HCT116 (cell line): ENCODE data around the gene NFIA. TPM values are rescaled to one million over a fixed set of nuclear protein-coding genes. Genes with fewer than 3 reads are reported as not detected.

Experiments used
- ATAC-seq: fragments of 200-7000 bp; cut with Tn5 transposase; 2 replicates; pipeline ENCODE4 v1.9.1; 2020; ENCODE audit warnings: mild to moderate bottlenecking, moderate library complexity
- BruUV-seq: library from RNA; stranded (reverse); fragments of 400-500 nt; replicated peaks from 2 replicates; lab custom pipeline; 2021; lab: Mats Ljungman, UMichigan
- CTCF ChIA-PET: fragments of 300-600 bp; sonication (Branson Sonifier 250); formaldehyde crosslinking; loops from one replicate; lab custom pipeline; 2021; ENCODE audit warnings: antibody characterized with exemption; lab: Charles Lee
- POLR2A ChIA-PET: fragments of 300-600, 350-600 bp; sonication (Branson Sonifier 250); formaldehyde crosslinking; loops from one replicate; lab custom pipeline; 2021; ENCODE audit warnings: antibody characterized with exemption; lab: Charles Lee
- RAD21 ChIA-PET, 2 experiments: fragments of 300-600 bp; sonication (Branson Sonifier 250); formaldehyde crosslinking; loops; one replicate each; lab custom pipeline; 2023; ENCODE audit warnings: low total read pairs in 2 of 2; ENCODE audit not compliant: uncharacterized antibody in 2 of 2, unreplicated experiment in 2 of 2, low non-redundant PET in 1 of 2; lab: Charles Lee
- DNase-seq: peaks from one replicate; pipeline ENCODE4 v3.0.0-alpha.2; 2010; ENCODE audit warnings: low read depth, low spot score
- H2AFZ ChIP-seq: fragments of 200-600 bp; shearing (Covaris generic), sonication (generic); 2 replicates; pipeline ENCODE4 v1.6.1; 2017; ENCODE audit warnings: low read depth, mixed run types, mixed read lengths, antibody characterized with exemption, low read length; ENCODE audit not compliant: poor library complexity, severe bottlenecking
- H3K27ac ChIP-seq: 2 replicates; pipeline ENCODE4 v1.5.1; 2012; ENCODE audit warnings: low read depth, low read length
- H3K27me3 ChIP-seq: fragments of 200-600 bp; sonication (generic); 2 replicates; pipeline ENCODE4 v1.6.1; 2016; ENCODE audit warnings: mixed run types, low read length, mixed read lengths; ENCODE audit not compliant: insufficient read depth
- H3K36me3 ChIP-seq, 2 experiments: fragments of 200-500 bp in 1 of 2; fragments of 200-600 bp in 1 of 2; sonication (Bioruptor generic) in 1 of 2; sonication (generic) in 1 of 2; 2 replicates each; pipeline versions ENCODE4 v1.5.1 to v1.6.1; 2014 to 2016; ENCODE audit warnings: low read length in 2 of 2, inconsistent platforms in 1 of 2, mixed read lengths in 1 of 2, mixed run types in 1 of 2; ENCODE audit not compliant: insufficient read depth in 2 of 2, control insufficient read depth in 1 of 2
- H3K4me1 ChIP-seq, 2 experiments: fragments of 200-600 bp in 1 of 2; sonication (generic) in 1 of 2; 2 replicates each; pipeline versions ENCODE4 v1.5.1 to v1.6.1; 2012 to 2017; ENCODE audit warnings: low read length in 2 of 2, inconsistent platforms in 1 of 2, mild to moderate bottlenecking in 1 of 2, mixed read lengths in 1 of 2, mixed run types in 1 of 2, moderate library complexity in 1 of 2; ENCODE audit not compliant: insufficient read depth in 2 of 2, control insufficient read depth in 1 of 2
- H3K4me2 ChIP-seq: fragments of 200-600 bp; sonication (generic); 2 replicates; pipeline ENCODE4 v1.6.1; 2017; ENCODE audit warnings: mixed run types, low read length, mixed read lengths
- H3K4me3 ChIP-seq, 2 experiments: fragments of 200-600 bp in 1 of 2; sonication (generic) in 1 of 2; replicated peaks in 1 of 2; 2 replicates each; pipeline ENCODE4 v1.5.1; 2011 to 2016; ENCODE audit warnings: low read length in 2 of 2, control low read depth in 1 of 2, low read depth in 1 of 2, mild to moderate bottlenecking in 1 of 2, mixed read lengths in 1 of 2, mixed run types in 1 of 2
- H3K79me2 ChIP-seq: fragments of 200-600 bp; sonication (generic); 2 replicates; pipeline ENCODE4 v1.6.1; 2017; ENCODE audit warnings: mild to moderate bottlenecking, mixed run types, low read length, moderate library complexity, mixed read lengths; ENCODE audit not compliant: insufficient read depth
- H3K9ac ChIP-seq: fragments of 200-600 bp; sonication (generic); 2 replicates; pipeline ENCODE4 v1.6.1; 2016; ENCODE audit warnings: low read length, mixed read lengths
- H3K9me2 ChIP-seq: fragments of 200-600 bp; sonication (generic), shearing (Covaris generic); 2 replicates; pipeline ENCODE4 v1.6.1; 2017; ENCODE audit warnings: mixed run types, mild to moderate bottlenecking, moderate library complexity; ENCODE audit not compliant: insufficient read depth
- H3K9me3 ChIP-seq, 2 experiments: fragments of 200-500 bp in 1 of 2; fragments of 200-600 bp in 1 of 2; sonication (Bioruptor generic) in 1 of 2; sonication (generic) in 1 of 2; 2 replicates each; pipeline ENCODE4 v1.6.1; 2014 to 2017; ENCODE audit warnings: low read length in 2 of 2, mixed read lengths in 2 of 2, inconsistent platforms in 1 of 2, low read depth in 1 of 2, mild to moderate bottlenecking in 1 of 2, mixed run types in 1 of 2, moderate library complexity in 1 of 2; ENCODE audit not compliant: control insufficient read depth in 1 of 2, insufficient read depth in 1 of 2
- H4K20me1 ChIP-seq: fragments of 200-600 bp; sonication (generic), shearing (Covaris generic); 2 replicates; pipeline ENCODE4 v1.6.1; 2017; ENCODE audit warnings: mixed run types, mild to moderate bottlenecking, moderate library complexity; ENCODE audit not compliant: insufficient read depth
- EGR1 ChIP-seq: IDR thresholded peaks from 2 replicates; pipeline ENCODE4 v1.6.1; 2012; ENCODE audit warnings: low read depth
- EZH2 ChIP-seq: fragments of 200-600 bp; sonication (generic); IDR thresholded peaks from 2 replicates; pipeline ENCODE4 v1.6.1; 2017; ENCODE audit warnings: antibody characterized with exemption, mixed run types
- EZH2phosphoT487 ChIP-seq: fragments of 200-600 bp; IDR thresholded peaks from 2 replicates; pipeline ENCODE4 v1.6.1; 2018; ENCODE audit warnings: antibody characterized with exemption, borderline replicate concordance
- JUND ChIP-seq: IDR thresholded peaks from 2 replicates; pipeline ENCODE4 v1.6.1; 2012
- POLR2A ChIP-seq: IDR thresholded peaks from 2 replicates; pipeline ENCODE4 v1.7.0; 2011; ENCODE audit warnings: borderline replicate concordance; ENCODE audit not compliant: insufficient read depth, insufficient read length; ENCODE audit errors: extremely low read depth
- POLR2AphosphoS5 ChIP-seq: IDR thresholded peaks from 2 replicates; pipeline ENCODE4 v1.6.1; 2011; ENCODE audit warnings: mild to moderate bottlenecking, low read depth, low read length, moderate library complexity
- RAD21 ChIP-seq: IDR thresholded peaks from 2 replicates; pipeline ENCODE4 v1.6.1; 2012; ENCODE audit warnings: low read depth, mild to moderate bottlenecking
- SIN3A ChIP-seq: IDR thresholded peaks from 2 replicates; pipeline ENCODE4 v1.6.1; 2012; ENCODE audit warnings: low read depth
- TCF7L2 ChIP-seq: IDR thresholded peaks from 2 replicates; pipeline ENCODE4 v1.7.0; 2011; ENCODE audit warnings: borderline replicate concordance, inconsistent platforms; ENCODE audit not compliant: insufficient read depth, insufficient read length; ENCODE audit errors: extremely low read depth
- ZNF274 ChIP-seq: fragments of 200-500 bp; sonication (Bioruptor generic); IDR thresholded peaks from 2 replicates; pipeline ENCODE4 v1.6.1; 2014; ENCODE audit warnings: mild to moderate bottlenecking, low read depth, low read length, inconsistent platforms
- intact Hi-C: fragments of 100-400 bp; cut with micrococcal nuclease; formaldehyde crosslinking; loops from 2 replicates; pipeline ENCODE4 v1.10.0; 2022
- total RNA-seq: library from RNA; stranded (reverse); gene quantifications from one replicate; pipeline ENCODE4 v1.2.1, GENCODE V29; 2021; ENCODE audit not compliant: unreplicated experiment
- TF ChIP-seq, protein P1 (sequence below), 3 experiments: fragments of 200-600 bp in 1 of 3; sonication (generic) in 1 of 3; IDR thresholded peaks in 2 of 3; conservative IDR thresholded peaks in 1 of 3; 2 replicates each; pipeline ENCODE4 v1.5.1; 2012 to 2017; ENCODE audit warnings: low read depth in 2 of 3, low read length in 2 of 3, antibody characterized with exemption in 1 of 3, borderline replicate concordance in 1 of 3, control low read depth in 1 of 3, mild to moderate bottlenecking in 1 of 3, mixed read lengths in 1 of 3, mixed run types in 1 of 3, moderate library complexity in 1 of 3; ENCODE audit not compliant: insufficient read depth in 1 of 3
- TF ChIP-seq, protein P2 (sequence below): IDR thresholded peaks from 2 replicates; pipeline ENCODE4 v1.6.1; 2012

The NFIA gene
- total RNA-seq, 1 experiment from 2014 or later, result 17.2 TPM

DNA sequence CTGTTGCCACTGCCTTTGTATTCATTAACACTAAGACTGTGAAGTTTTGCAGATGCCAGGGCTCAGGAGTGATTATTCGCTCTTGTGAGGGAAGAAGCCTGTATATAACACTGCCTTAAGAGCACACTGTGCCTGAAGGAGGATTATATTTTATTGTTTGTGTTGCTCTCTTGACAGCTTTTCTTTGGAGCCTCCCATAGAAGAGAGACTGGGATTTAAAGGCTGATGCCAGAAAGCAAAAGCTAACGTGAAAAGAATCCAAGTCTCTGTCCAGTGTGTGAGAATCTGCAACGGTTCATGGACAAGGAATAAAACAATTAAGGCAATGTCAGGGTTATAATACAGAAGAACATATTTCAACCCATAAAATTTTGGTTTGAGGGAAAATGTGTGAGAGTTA, 316.8 kb downstream of the NFIA start:
- Histone ChIP-seq H3K36me3 (no peaks in the 10 kb centered on the region), H3K4me3 (no peak overlapping the region), H3K4me2 (no peak overlapping the region), H2AFZ (no peak overlapping the region), H3K9me3 (no peaks in the 10 kb centered on the region), H3K27ac (no peak overlapping the region), H3K4me1 (no peaks in the 10 kb centered on the region), H3K79me2 (no peaks in the 10 kb centered on the region), H3K27me3 (no peaks in the 10 kb centered on the region), H3K9me2 (no peaks in the 10 kb centered on the region), H4K20me1 (no peaks in the 10 kb centered on the region), H3K9ac (no peak overlapping the region)
- RAD21 ChIA-PET, result no interaction called here
- POLR2A ChIA-PET, result no interaction called here
- intact Hi-C loops, result no loop called here
- CTCF ChIA-PET, result no interaction called here
- ATAC-seq (no peak), DNase-seq (no peak)
- BruUV-seq, result no TSS peak
- TF ChIP-seq ZNF274, result no peak
- no peak for TF ChIP-seq EZH2
- no peak for TF ChIP-seq RAD21
- no peak for TF ChIP-seq EGR1

DNA sequence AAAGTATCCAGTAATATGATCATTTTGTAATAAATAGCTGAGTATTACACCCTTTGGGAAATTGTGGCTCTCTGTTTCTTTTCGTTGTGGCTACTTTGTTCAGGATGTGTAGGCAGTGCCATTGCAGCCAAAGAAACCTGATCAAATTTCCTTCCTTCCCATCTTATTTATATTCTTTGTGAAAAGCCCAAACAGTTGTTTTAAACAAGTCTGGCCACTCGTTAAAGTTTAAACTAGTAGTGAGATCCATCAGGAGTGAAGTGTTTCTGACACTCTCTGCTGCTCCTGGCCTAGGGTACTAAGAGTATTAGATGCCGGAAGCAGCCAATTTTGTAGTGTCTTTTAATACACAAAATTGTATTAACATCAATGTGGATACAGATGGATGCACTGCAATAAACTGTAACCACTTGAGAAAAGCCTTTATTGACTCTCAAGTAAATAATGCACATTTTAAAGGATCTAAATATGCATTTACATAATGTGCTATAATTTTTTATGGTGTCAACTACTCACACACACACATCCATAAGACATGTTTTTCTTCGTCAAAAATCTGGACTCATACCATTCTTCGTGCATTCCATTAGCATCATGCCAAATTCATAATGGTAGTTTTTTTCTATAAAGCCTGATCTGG, 317.9 kb downstream of the NFIA start:
- H3K27ac ChIP-seq, result no peak overlapping the region
- H3K9ac ChIP-seq, result no peak overlapping the region
- no peaks in the 10 kb centered on the region for H3K4me1 ChIP-seq
- H3K4me3 ChIP-seq, result no peak overlapping the region
- no peaks in the 10 kb centered on the region for H3K9me2 ChIP-seq
- no peak for TF ChIP-seq SIN3A
- TF ChIP-seq ZNF274, result no peak
- TF ChIP-seq EZH2phosphoT487, result no peak
- TF ChIP-seq, protein P1, sequence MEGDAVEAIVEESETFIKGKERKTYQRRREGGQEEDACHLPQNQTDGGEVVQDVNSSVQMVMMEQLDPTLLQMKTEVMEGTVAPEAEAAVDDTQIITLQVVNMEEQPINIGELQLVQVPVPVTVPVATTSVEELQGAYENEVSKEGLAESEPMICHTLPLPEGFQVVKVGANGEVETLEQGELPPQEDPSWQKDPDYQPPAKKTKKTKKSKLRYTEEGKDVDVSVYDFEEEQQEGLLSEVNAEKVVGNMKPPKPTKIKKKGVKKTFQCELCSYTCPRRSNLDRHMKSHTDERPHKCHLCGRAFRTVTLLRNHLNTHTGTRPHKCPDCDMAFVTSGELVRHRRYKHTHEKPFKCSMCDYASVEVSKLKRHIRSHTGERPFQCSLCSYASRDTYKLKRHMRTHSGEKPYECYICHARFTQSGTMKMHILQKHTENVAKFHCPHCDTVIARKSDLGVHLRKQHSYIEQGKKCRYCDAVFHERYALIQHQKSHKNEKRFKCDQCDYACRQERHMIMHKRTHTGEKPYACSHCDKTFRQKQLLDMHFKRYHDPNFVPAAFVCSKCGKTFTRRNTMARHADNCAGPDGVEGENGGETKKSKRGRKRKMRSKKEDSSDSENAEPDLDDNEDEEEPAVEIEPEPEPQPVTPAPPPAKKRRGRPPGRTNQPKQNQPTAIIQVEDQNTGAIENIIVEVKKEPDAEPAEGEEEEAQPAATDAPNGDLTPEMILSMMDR (IDR thresholded peaks at IDR 0.05 in 2 of 3, conservative IDR thresholded peaks at IDR 0.05 in 1 of 3; ENCODE audit: borderline replicate concordance in 1 of 3, insufficient read depth in 1 of 3, low read depth in 2 of 3, low read length in 2 of 3), result no peak
- TF ChIP-seq POLR2AphosphoS5, result no peak
- no peak for TF ChIP-seq POLR2A
- TF ChIP-seq, protein P2, sequence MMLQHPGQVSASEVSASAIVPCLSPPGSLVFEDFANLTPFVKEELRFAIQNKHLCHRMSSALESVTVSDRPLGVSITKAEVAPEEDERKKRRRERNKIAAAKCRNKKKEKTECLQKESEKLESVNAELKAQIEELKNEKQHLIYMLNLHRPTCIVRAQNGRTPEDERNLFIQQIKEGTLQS, result no peak
- no peak for TF ChIP-seq TCF7L2
- no peak for TF ChIP-seq JUND
- no TSS peak for BruUV-seq
- H3K27me3 ChIP-seq, result no peaks in the 10 kb centered on the region
- CTCF ChIA-PET, result no interaction called here
- POLR2A ChIA-PET, result no interaction called here
- H2AFZ ChIP-seq, result no peak overlapping the region
- ATAC-seq, result no peak
- H3K79me2 ChIP-seq, result no peaks in the 10 kb centered on the region
- no peaks in the 10 kb centered on the region for H3K9me3 ChIP-seq
- no peak for DNase-seq
- H3K4me2 ChIP-seq, result no peak overlapping the region
- intact Hi-C loops, result no loop called here
- no peaks in the 10 kb centered on the region for H4K20me1 ChIP-seq
- RAD21 ChIA-PET, result no interaction called here
- H3K36me3 ChIP-seq, result no peaks in the 10 kb centered on the region
